ENCODE results near the gene USP3. TPM values are rescaled to one million over a fixed set of nuclear protein-coding genes. Genes with fewer than 3 reads are reported as not detected.

The USP3 gene
- polyA plus RNA-seq, 1 donor (not counting 4 experiments of a cell fraction or from before 2014, with no cell fraction given), result 16.2 TPM

GRCh38 chr15:63633312-63633711 lies 128.9 kb downstream of the USP3 start:
- Histone ChIP-seq H3K4me1 (ENCODE audit: control insufficient read depth, extremely low read depth, insufficient read depth, low read length) (no peaks in the 10 kb centered on the region), H3K9ac (ENCODE audit: control insufficient read depth, extremely low read depth, insufficient read depth, low read length) (no peak overlapping the region), H3K36me3 (ENCODE audit: control insufficient read depth in 2 of 2, extremely low read depth in 1 of 2, insufficient read depth in 2 of 2, low read length in 2 of 2) (peaks cover 12 to 18% of the 10 kb centered on the region in 2 experiments), H3K9me1 (ENCODE audit: control insufficient read depth, extremely low read depth, insufficient read depth, low read length) (no peaks in the 10 kb centered on the region), H2AFZ (ENCODE audit: control insufficient read depth, low read length) (no peak overlapping the region), H3K4me2 (ENCODE audit: control insufficient read depth, extremely low read depth, insufficient read depth, low read depth, low read length) (no peak overlapping the region), H3K27ac (ENCODE audit: control insufficient read depth, insufficient read depth, low read length) (no peak overlapping the region), H3K27me3 (ENCODE audit: control insufficient read depth, extremely low read depth, insufficient read depth, low read length) (no peaks in the 10 kb centered on the region), H4K20me1 (ENCODE audit: control insufficient read depth, extremely low read depth, insufficient read depth, low read length) (no peaks in the 10 kb centered on the region), H3K4me3 (ENCODE audit: control insufficient read depth in 2 of 3, extremely low read depth in 1 of 3, insufficient read depth in 2 of 3, low read depth in 1 of 3, low read length in 3 of 3) (no peak overlapping the region), H3K9me3 (ENCODE audit: control insufficient read depth, low read depth, low read length) (no peaks in the 10 kb centered on the region), H3K79me2 (ENCODE audit: control insufficient read depth, insufficient read depth, low read length) (no peaks in the 10 kb centered on the region)
- no peak for TF ChIP-seq EZH2 (IDR thresholded peaks at IDR 0.05; ENCODE audit: low read length)
- TF ChIP-seq, protein P1, sequence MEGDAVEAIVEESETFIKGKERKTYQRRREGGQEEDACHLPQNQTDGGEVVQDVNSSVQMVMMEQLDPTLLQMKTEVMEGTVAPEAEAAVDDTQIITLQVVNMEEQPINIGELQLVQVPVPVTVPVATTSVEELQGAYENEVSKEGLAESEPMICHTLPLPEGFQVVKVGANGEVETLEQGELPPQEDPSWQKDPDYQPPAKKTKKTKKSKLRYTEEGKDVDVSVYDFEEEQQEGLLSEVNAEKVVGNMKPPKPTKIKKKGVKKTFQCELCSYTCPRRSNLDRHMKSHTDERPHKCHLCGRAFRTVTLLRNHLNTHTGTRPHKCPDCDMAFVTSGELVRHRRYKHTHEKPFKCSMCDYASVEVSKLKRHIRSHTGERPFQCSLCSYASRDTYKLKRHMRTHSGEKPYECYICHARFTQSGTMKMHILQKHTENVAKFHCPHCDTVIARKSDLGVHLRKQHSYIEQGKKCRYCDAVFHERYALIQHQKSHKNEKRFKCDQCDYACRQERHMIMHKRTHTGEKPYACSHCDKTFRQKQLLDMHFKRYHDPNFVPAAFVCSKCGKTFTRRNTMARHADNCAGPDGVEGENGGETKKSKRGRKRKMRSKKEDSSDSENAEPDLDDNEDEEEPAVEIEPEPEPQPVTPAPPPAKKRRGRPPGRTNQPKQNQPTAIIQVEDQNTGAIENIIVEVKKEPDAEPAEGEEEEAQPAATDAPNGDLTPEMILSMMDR (optimal IDR thresholded peaks at IDR 0.05 in 1 of 3, IDR thresholded peaks at IDR 0.05 in 1 of 3, conservative IDR thresholded peaks at IDR 0.05 in 1 of 3; ENCODE audit: extremely low read depth in 1 of 3, insufficient read depth in 2 of 3, low read length in 3 of 3), result no peak
- DNase-seq (ENCODE audit: low read depth, low spot score) (no peak), FAIRE-seq (no peak)
- dilution Hi-C loops (cut with MboI; ENCODE audit: extremely low pct_ligation_motif_present, low sequenced_read_pairs), result no loop called here

- Histone ChIP-seq H3K27me3 (ENCODE audit: control insufficient read depth, extremely low read depth, insufficient read depth, low read length) (no peaks in the 10 kb centered on the region), H3K79me2 (ENCODE audit: control insufficient read depth, insufficient read depth, low read length) (no peaks in the 10 kb centered on the region), H3K4me3 (ENCODE audit: control insufficient read depth in 2 of 3, extremely low read depth in 1 of 3, insufficient read depth in 2 of 3, low read depth in 1 of 3, low read length in 3 of 3) (no peak overlapping the region), H3K4me1 (ENCODE audit: control insufficient read depth, extremely low read depth, insufficient read depth, low read length) (no peaks in the 10 kb centered on the region), H2AFZ (ENCODE audit: control insufficient read depth, low read length) (no peak overlapping the region), H3K9ac (ENCODE audit: control insufficient read depth, extremely low read depth, insufficient read depth, low read length) (no peak overlapping the region), H3K9me1 (ENCODE audit: control insufficient read depth, extremely low read depth, insufficient read depth, low read length) (no peaks in the 10 kb centered on the region), H3K27ac (ENCODE audit: control insufficient read depth, insufficient read depth, low read length) (no peak overlapping the region), H3K4me2 (ENCODE audit: control insufficient read depth, extremely low read depth, insufficient read depth, low read depth, low read length) (no peak overlapping the region), H3K36me3 (ENCODE audit: control insufficient read depth in 2 of 2, extremely low read depth in 1 of 2, insufficient read depth in 2 of 2, low read length in 2 of 2) (peaks cover 15 to 18% of the 10 kb centered on the region in 2 experiments), H4K20me1 (ENCODE audit: control insufficient read depth, extremely low read depth, insufficient read depth, low read length) (no peaks in the 10 kb centered on the region), H3K9me3 (ENCODE audit: control insufficient read depth, low read depth, low read length) (no peaks in the 10 kb centered on the region)
- dilution Hi-C loops (cut with MboI; ENCODE audit: extremely low pct_ligation_motif_present, low sequenced_read_pairs), result no loop called here
- FAIRE-seq (no peak), DNase-seq (ENCODE audit: low read depth, low spot score) (no peak)
- no peak for TF ChIP-seq EZH2 (IDR thresholded peaks at IDR 0.05; ENCODE audit: low read length)
- TF ChIP-seq, protein P1 (optimal IDR thresholded peaks at IDR 0.05 in 1 of 3, IDR thresholded peaks at IDR 0.05 in 1 of 3, conservative IDR thresholded peaks at IDR 0.05 in 1 of 3; ENCODE audit: extremely low read depth in 1 of 3, insufficient read depth in 2 of 3, low read length in 3 of 3), result no peak
Measured at GRCh38 chr15:63634154-63634553, 129.8 kb downstream of the USP3 start.

Measured in keratinocyte (primary cell).